Measurements from ENCODE around the gene CLBA1.

DNA sequence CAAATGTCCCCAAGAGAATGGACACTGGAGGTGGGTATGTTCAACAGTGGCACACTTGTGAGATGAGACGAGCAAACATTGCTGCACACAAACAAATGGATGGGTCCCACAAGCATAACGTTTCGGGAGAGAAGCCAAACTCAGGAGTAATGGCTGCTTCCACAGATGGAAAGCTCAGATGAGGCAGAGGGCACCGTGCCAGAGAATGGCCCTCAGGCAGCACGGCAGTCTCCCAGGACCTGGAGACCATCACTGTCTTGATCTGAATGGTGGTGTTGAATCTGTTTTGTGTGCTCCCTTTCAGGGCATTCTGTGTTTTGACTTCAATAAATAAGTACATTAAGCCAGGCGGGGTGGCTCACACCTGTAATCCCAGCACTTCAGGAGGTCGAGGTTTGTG is 43.8 kb downstream of the CLBA1 start:
- TF ChIP-seq, protein P1, sequence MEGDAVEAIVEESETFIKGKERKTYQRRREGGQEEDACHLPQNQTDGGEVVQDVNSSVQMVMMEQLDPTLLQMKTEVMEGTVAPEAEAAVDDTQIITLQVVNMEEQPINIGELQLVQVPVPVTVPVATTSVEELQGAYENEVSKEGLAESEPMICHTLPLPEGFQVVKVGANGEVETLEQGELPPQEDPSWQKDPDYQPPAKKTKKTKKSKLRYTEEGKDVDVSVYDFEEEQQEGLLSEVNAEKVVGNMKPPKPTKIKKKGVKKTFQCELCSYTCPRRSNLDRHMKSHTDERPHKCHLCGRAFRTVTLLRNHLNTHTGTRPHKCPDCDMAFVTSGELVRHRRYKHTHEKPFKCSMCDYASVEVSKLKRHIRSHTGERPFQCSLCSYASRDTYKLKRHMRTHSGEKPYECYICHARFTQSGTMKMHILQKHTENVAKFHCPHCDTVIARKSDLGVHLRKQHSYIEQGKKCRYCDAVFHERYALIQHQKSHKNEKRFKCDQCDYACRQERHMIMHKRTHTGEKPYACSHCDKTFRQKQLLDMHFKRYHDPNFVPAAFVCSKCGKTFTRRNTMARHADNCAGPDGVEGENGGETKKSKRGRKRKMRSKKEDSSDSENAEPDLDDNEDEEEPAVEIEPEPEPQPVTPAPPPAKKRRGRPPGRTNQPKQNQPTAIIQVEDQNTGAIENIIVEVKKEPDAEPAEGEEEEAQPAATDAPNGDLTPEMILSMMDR (conservative IDR thresholded peaks at IDR 0.05; ENCODE audit: low read length), result no peak
- no peak for TF ChIP-seq EZH2phosphoT487 (IDR thresholded peaks at IDR 0.05; ENCODE audit: borderline replicate concordance, low read depth, low read length)
